ENCODE results near the gene DPP6. TPM values are rescaled to one million over a fixed set of nuclear protein-coding genes. Genes with fewer than 3 reads are reported as not detected.

Gene DPP6
- total RNA-seq, 2 experiments from 2014 or later: not detected

DNA sequence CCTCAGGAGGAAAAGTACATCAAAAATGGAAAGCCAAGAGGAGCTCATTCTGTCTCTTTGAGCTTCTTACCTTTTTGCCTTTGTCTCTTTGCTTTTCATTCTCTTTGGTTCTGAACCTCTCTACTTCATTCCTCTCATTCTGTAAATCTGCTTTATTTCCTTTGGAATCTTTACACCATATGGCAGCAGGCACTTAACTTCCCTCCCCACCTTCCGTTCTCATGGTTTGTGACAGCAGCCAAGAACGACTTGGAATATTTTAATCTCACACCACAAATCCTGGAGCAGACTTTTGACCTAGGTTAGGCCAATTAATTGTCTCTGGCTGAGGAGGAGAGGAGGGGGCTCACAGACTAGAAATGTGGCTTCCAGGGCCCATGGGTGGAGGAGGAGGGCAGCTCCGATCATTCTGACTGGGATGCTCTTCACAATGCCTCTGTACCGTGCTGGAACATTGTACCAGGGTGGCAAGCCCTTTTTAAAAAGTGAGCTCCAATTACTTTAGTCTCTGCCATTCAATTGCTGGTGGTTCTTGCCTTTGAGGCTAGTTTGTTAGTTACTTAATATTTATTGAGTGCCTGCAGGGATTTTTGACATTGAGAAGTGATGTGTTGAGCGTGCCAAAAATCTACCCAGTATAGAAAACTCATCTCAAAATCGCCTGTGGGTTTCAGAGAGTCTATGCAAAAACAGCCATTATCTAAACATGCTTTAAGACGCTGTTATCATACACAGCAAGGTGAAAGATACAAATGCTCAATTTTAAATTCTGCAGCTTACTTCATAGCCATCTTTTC is 386.6 kb downstream of the DPP6 start:
- ChIA-PET POLR2A (interaction anchor here (0.7 kb wide), 1 partner anchor 65 kb away, joined by 4 read pairs; no protein-coding TSS in a partner anchor), CTCF (no interaction called here)

- CTCF ChIA-PET: no interaction called here
- POLR2A ChIA-PET: no interaction called here
Measured at GRCh38 chr7:154440058-154440457, 387.9 kb downstream of the DPP6 start.

- POLR2A ChIA-PET: no interaction called here
Measured at GRCh38 chr7:154440651-154441050, 388.5 kb downstream of the DPP6 start.

GRCh38 chr7:154441811-154442210 is 389.6 kb downstream of the DPP6 start:
- ChIA-PET CTCF (no interaction called here), POLR2A (no interaction called here)

More at GRCh38 chr7:154440651-154441050, 388.5 kb downstream of the DPP6 start:
- CTCF ChIA-PET: no interaction called here

DNA sequence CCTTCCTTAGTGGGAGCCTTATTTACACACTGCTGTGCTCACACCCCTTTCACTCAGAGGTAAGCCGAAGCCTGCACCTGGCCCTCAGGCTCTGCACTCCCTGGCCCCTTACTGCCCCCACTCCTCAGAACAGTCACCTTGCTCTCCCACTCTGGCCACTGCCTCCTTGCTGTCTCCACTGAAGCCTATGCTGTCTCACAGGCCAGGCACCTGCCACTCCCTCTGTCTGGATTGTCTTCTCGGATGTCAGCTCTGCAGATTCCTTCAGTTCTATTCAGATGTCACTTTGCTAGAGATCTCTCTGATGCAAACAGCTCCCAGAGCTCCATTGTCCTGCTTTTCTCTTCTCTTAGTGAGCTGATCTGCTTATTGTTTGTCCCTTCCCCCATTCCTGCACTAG is 390.7 kb downstream of the DPP6 start:
- ChIA-PET POLR2A (no interaction called here), CTCF (no interaction called here)

GRCh38 chr7:154450451-154450850 is 398.3 kb downstream of the DPP6 start:
- POLR2A ChIA-PET: no interaction called here
- CTCF ChIA-PET: no interaction called here

- ChIA-PET CTCF (no interaction called here), POLR2A (no interaction called here)
Measured at GRCh38 chr7:154451480-154452457, 399.6 kb downstream of the DPP6 start.

DNA sequence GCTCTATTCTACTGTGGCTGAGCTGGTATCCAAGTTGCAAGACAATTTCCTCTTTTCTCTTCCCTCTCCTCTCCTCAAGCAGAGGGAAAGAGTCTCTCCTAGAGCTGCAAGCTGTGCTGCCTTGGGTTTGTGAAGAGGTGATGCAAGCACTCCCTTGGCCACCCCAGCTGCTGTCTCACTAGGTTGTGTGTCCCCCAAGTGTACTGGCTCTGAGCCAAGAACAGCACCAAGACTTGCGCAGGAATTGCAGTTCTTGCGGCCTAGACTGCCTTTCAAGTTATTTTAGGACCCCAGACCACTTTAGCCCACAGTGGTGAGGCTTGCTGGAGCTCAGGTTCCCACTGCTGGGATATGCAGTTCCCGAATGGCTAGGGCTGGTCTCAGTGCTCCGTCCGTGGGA is 411.6 kb downstream of the DPP6 start:
- ChIA-PET CTCF (no interaction called here), POLR2A (no interaction called here)

DNA sequence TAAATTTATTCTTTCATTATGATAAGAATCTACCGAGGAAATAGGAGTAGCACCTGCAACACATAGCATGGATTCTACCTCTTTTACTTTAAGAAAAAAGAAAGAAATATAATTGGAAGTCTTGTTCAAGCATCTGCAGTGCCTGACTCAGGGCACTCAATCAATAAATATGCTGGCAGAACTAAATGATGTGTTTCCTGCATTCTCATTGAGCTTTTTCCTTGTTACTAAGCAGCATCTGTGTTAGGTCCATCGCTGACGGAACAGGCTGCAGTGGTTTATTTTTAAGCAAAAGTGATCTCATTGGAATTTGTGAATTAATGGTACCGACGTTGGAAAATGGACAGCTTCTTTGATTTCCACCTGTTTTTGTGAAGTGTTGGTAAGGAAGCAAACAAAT is 417.5 kb downstream of the DPP6 start:
- POLR2A ChIA-PET: no interaction called here
- CTCF ChIA-PET: no interaction called here

GRCh38 chr7:154472343-154472742 is 420.1 kb downstream of the DPP6 start:
- CTCF ChIA-PET: no interaction called here
- POLR2A ChIA-PET: no interaction called here

DNA sequence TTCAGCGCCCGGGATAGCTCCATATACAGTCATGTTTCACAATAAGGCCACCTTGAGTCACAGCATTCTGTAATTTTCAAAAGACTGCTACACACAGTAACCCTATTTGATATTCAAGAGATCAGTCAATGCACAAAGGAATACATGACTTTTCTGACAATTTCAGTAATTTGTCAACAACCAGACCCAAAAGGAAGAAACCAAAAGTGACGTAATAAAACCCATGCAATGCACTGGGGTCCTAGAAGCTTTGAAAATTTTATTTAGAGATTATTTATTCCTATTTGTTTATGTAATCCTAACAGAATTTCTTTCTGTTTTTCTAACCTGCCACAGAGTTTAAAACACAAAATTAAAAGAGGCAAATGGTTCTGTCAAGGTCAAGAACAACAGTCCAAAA is 421.2 kb downstream of the DPP6 start:
- ChIA-PET POLR2A (no interaction called here), CTCF (no interaction called here)

GRCh38 chr7:154474903-154475520 is 422.8 kb downstream of the DPP6 start:
- ChIA-PET CTCF (no interaction called here), POLR2A (no interaction called here)

DNA sequence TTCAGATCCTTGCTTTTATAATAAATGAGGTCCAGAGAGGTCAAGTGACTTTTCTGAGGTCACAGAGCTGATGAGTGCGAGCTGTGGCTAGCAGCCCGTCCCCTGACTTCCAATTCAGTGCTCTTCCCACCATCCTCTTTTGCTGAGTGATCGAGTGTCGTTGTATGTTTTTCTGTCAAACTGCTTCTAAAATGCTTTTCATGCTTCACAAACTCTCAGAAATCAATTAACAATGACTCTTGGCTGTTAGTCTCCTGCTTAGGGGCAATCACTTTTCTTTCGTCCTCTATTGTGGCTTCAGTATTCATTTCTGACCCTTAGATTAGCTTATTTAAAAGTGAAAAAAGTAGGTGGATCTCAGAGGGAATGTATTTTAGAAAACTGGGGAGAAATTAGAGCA is 423.7 kb downstream of the DPP6 start:
- ChIA-PET CTCF (no interaction called here), POLR2A (no interaction called here)

DNA sequence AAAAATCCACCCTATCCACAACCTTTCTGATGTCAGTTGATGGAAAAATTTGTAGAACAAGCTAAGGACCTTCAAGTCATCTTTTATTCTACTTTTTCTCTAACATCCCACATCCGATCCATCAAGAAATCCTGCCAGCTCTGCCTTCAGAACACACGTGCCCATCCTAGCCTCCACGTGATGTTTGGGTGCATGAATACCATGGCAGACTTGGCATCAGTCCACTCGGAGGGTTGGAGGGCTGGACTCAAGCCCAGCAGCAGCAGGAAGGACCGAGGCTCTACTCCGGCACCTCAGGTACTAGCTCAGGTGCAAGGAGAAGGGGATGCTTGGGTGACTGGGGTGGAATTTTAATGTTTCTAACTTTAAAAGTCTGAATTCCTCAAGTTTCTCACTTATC is 428.6 kb downstream of the DPP6 start:
- CTCF ChIA-PET: no interaction called here
- POLR2A ChIA-PET: no interaction called here

- ChIA-PET CTCF (no interaction called here), POLR2A (no interaction called here)
Measured at GRCh38 chr7:154482863-154483262, 430.7 kb downstream of the DPP6 start.

DNA sequence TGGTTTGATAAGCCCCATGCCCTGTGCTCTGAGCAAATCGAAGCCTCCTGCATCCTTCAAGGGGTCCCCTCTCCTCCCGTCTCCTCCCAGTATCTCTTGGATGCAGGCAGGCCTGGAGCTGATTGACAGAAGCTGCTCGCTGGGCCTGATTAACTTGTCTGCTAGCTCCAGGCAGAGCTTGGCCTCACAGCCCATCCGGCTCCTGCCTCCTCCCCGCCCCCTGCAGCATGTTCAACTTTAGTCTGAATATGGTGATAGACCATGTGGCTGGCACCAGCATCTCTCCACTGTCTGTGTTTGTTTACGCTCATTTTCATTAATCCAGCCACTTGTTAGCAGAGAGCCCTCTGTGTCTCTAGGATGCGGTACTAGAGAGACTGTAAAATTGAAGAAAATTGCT is 432.2 kb downstream of the DPP6 start:
- POLR2A ChIA-PET: interaction anchor here (0.5 kb wide), 1 partner anchor 238 kb away, joined by 3 read pairs; no protein-coding TSS in a partner anchor
- CTCF ChIA-PET: no interaction called here

GRCh38 chr7:154484943-154485342 is 432.7 kb downstream of the DPP6 start:
- POLR2A ChIA-PET: interaction anchor here (0.5 kb wide), 1 partner anchor 237 kb away, joined by 3 read pairs; no protein-coding TSS in a partner anchor

DNA sequence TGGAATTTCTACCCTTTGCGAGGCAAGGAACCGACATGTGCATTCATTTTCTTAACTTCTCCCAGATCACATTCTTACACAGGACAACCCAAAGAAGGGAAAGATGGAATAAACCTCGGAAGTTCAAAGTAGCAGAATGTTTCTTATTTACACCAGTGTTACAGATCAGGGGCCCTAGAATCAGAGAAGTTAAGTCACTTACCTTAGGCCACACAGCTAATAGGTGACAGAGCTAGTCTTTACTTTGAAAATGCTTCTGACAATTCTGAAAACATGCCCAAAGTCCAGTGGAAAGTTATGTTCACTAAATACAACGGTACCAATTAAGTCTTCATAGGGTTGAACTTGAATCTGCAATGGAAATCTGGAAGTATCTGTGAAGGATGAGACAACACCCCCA is 437.7 kb downstream of the DPP6 start:
- ChIA-PET POLR2A (no interaction called here), CTCF (no interaction called here)

More at GRCh38 chr7:154484943-154485342, 432.7 kb downstream of the DPP6 start:
- CTCF ChIA-PET: no interaction called here

DNA sequence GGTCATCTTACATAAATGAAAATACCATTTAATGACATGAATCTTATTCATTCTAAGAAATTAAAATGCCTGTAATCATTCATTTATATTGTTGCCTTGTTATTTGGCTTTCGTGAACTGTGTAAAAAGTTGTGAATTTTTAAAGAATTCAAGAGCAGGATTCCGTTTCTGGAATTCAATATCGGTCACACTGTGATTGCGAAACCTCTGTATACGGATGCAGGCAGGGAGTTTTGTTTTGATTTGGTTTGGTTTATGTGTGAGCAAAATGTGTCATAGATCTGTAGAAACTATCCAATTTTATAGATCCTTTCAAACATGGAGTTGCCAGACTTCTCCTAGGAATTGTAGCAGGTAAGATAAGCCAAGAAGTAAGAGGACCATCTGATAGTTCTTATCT is 441.4 kb downstream of the DPP6 start:
- POLR2A ChIA-PET: no interaction called here
- CTCF ChIA-PET: no interaction called here

DNA sequence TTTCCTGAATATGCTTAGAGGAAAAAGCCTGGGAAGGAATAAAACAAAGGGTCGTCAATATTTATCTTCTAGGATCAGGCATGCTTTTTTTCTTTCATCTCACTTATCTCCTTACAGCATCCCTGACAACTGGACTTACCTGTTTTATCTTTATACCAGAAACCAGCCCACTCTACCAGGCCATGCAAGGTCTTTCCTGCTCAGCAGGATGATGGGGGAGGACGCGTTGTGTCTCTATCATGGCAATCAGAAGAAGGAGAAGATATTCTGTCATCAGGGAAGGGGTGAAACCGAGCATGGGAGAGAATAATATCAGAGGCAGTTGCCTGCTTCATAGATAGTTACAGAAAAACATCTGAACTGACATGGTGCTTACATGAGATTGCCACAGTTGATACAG is 445.6 kb downstream of the DPP6 start:
- POLR2A ChIA-PET: no interaction called here
- CTCF ChIA-PET: no interaction called here
